GM18873 (cell line): ENCODE measurements around the gene LAMA1.

Experiments
- ATAC-seq: cut with Tn5 transposase; IDR thresholded peaks from one replicate; pipeline ENCODE4 v1.9.1; 2021; ENCODE audit warnings: mild to moderate bottlenecking, moderate library complexity, moderate number of reproducible peaks; ENCODE audit not compliant: unreplicated experiment, low FRiP score

The LAMA1 gene

GRCh38 chr18:7116001-7116730 is 1.4 kb downstream of the LAMA1 start:
- no peak for ATAC-seq

DNA sequence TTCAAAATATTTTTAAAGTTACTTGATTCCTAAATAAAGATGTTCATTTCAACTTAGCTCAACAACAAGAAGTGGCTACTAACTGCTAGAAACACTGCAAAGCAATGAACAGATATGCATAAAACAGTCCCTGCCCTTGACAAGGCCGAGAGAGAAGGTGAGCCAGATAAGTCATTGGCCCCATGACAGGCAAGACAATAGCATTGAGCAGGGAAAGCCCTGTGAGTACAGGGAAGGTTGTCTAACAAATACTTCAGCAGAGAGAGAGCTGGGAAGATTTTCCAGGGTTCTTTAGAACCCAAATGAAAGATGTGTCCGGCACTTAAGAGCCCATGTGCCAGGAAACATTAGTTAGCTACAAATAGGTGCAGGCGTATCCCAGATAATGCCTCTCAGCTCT is 4.7 kb downstream of the LAMA1 start:
- no peak for ATAC-seq

- ATAC-seq = no peak
Measured at GRCh38 chr18:7111134-7111533, 6.5 kb downstream of the LAMA1 start.

GRCh38 chr18:7105943-7106342 is 11.7 kb downstream of the LAMA1 start:
- ATAC-seq = no peak

DNA sequence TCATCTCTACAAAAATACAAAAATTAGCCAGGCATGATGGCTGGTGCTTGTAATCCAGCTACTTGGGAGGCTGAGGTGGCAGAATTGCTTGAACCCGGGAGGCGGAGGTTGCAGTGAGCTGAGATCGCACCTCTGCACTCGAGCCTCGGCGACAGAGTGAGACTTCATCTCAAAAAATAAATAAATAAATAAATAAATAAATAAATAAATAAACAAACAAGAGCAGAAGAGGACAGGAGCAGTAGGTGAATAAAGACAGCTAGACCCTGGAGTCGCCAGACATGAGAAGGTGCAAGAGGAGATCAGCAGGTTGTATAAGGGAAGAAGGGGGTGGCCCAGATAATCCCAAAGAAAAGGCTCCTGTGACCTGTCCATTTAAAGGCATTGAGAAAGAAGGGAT is 12.3 kb downstream of the LAMA1 start:
- ATAC-seq = no peak

GRCh38 chr18:7104649-7105048 is 12.9 kb downstream of the LAMA1 start:
- ATAC-seq = no peak

DNA sequence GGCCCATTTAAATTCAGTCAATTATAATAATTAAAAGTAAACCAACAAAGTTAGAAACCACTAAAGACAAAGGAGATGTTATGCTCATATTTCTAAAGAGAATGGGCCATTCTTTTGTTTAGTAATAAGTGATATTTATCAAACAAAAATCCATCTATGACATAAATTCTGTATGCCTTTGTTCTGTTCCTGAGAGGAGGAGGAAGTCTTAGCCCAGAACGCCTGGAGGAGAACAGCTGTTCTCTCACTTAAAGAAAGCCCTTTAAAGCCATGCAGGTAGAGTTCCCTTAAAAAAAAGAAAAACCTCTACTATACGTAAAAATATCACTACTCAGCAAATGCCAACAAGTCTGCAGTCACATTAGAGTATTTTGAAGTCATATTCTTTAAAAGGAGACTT is 15.5 kb downstream of the LAMA1 start:
- ATAC-seq = no peak

DNA sequence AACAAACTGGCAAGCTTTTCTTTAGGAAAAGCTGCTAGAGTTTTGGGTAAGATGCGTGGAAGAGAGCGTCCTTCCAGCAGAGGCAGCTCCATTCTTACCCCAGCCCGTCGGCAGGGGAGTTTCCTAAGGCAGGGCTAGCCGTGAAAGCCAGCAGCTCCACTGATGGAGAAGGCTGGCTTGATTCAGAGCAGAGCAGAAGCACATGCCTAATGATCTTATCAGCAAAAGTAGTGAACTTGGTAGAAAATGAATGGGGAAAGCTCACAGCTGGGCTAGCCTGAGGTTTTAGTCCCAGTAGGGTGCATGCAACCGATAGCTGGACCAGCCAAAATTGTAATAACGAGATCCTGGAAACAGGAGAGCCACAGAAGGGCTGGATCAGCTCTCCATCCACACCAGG is 20.8 kb downstream of the LAMA1 start:
- no peak for ATAC-seq

GRCh38 chr18:7094427-7094826 is 23.2 kb downstream of the LAMA1 start:
- no peak for ATAC-seq

DNA sequence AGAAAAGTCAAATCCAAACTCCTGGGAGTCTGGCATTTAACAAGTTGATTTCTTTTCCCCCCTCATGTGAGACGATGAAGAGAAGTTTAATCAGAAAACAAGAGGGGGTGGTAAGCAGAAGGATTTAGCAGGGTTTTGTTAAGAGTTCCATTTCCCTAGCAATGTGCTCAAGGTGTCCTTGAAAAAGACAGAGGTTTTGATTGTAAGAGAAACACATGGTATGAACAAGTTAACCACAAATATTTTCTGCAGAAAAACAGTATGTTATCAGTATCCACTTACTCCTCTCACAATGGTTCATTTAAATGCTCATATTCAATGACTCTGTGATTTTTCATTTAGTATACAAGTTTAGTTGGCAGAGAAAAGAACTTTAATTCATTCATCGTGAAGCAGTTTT is 26.8 kb downstream of the LAMA1 start:
- no peak for ATAC-seq

GRCh38 chr18:7089369-7089768 is 28.2 kb downstream of the LAMA1 start:
- ATAC-seq = no peak

DNA sequence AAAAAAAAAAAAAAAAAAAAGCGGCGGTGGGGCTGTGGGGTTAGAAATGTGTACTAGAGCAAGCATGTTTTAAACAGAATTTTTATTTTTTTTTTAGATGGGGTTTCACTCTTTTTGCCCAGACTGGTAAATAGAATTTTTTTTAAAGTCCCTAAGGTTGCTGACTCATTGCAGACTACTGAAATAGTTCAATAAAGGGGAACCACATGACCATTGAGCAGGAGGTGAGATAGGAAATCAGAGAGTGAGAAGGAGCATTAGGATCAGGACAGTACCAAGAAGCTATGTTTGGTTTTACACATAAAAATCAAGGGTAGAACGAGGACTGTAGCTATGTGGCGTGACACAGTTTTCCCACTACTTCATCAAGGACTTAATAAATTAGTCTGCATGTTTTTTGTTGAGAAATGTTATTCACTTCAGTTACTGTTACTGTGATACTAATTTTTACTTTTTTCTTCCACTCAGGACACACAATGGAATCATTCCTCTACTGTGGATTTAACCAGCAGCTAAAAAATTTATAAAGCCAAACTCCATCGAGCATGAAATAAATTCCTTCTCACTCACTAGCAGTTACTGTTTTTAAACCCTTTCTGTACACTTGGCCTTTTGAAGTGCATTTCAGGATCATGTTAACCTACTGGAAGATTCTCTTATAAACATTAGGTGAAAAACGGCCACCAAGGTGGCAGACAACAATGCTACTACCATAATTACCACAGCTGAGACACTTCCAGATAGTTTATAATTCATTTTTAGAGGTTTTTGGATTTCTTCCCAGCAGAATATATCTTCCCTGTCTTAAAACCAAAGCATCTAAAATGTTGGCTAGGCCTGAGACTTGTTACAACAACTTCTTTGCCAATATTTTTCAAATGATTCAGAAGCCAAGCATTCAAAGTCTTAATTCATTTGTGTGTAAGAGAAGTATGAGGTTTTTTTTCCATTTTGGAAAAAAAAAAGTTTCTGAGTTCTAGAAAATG is 33.2 kb downstream of the LAMA1 start:
- ATAC-seq = no peak

- ATAC-seq = no peak
Measured at GRCh38 chr18:7082671-7083070, 34.9 kb downstream of the LAMA1 start.

DNA sequence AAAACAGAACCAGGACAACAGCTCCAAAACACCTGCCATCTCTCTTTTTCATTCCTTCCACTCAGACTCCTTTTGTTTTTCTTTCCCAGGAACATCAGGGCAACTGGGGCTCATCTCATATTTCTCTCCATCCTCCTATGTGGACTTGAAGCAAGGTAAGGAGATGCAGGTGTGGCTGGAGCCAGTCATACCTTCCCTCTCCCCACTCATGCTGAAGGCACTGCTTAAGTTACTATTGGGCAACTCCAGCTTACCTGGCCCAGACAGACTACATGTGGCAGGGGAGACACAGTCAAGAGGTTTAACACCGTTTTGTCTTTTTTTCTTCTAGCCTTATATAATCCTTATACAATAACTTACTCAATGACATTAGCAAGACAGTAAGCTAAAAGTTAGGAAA is 38.4 kb downstream of the LAMA1 start:
- ATAC-seq = no peak

DNA sequence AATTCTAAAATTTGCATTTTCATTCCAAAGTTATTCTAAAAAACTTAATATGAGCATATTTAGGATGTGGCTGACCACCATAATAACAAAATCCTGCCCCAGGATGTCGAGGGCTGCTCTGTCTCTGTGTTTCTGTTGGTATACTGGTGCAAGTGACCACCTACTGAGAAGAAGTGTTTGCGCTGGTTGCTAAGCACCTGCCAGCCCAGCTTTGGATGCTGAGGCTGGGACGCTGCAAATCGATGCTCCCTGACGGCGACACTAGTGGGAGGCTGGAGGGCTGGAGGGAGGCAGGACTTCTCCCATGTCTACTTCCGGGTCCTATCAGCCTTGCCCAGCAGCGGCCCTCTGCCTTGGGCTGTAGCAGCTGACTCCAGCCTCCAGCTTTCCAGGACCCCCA is 45.0 kb downstream of the LAMA1 start:
- no peak for ATAC-seq

DNA sequence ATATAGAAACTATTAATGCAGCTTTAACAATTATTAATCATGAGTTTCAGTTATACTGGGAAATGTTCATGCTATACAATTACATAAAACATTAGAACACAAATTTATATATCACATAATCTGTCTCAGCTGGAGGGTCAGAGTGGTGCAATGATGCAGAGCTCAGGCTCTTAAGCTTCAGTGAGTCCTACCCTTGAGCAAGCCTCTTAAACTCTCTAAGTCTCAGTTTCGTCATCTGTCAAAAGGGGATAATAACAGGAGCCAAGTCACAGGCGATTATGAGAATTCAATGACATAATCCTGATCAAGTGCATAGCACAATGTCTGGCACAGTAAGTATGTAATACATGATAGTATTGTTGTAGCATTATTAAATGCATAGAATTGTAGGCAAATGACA is 46.0 kb downstream of the LAMA1 start:
- no peak for ATAC-seq

DNA sequence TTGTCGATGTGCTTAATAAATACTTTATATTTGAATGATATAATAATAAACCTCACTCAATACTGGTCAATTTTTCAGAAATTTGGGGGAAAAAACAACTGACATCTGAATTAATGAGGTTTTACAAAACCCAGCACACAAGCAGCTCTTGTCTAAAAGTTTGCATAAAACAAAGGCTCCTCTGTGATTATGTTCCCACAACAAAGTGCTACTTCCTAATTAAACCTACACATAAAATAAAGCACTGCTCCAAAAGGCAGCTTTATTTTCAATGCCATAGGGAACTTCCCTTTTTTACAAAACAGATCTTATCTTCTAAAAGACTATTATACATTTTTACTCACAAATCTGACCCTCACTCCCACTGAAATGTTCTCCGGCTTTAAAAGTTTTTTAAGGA is 47.1 kb downstream of the LAMA1 start:
- no peak for ATAC-seq

- no peak for ATAC-seq
Measured at GRCh38 chr18:7068871-7069590, 48.6 kb downstream of the LAMA1 start.

GRCh38 chr18:7066965-7067555 is 50.5 kb downstream of the LAMA1 start:
- no peak for ATAC-seq

- ATAC-seq = no peak
Measured at GRCh38 chr18:7065736-7066135, 51.9 kb downstream of the LAMA1 start.

DNA sequence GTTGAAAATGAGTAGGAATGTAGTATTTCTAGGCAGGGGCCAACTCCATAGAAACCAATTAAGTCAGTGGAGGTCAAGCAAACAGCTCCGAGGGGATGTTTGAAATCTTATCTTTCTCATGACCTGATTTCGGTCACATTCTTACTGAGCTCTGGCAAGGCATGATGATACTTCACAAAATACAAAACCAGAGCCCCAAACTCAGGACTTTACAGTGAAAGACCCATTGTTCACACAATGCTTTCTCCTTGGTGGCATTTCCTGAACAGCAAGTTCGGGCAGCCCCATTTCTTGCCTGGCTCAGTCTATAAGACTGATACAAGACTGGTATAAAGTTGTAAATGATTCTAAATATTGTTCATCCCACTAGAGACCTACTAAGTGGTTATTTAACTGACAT is 53.3 kb downstream of the LAMA1 start:
- ATAC-seq = no peak
